Superior temporal gyrus (tissue), 1 donor: ENCODE results near the gene MEIS1.

Experiments used
- DNase-seq: peaks from one replicate; pipeline ENCODE4 v3.0.0-alpha.2; 2016; ENCODE audit errors: extremely low spot score

Gene MEIS1

GRCh38 chr2:66566726-66567399 is 131.9 kb downstream of the MEIS1 start:
- no peak for DNase-seq

DNA sequence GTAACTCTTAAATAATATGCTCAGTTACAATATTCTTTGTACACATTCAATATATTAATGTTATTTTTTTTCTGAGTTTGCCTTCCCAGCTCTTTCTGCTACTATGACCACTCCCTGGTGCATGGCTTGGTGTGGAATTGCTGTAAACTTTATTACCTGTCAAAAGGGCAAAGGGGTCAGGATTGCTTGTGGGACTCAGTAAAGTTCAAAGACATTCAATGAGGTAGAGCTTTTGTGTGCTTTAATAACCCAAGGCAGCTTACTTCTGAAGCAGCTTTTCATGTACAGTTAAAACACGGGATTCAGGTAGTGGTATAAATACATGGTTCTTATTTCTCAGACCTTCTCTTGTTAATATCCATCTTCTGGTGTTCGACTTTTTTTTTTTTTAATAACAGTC is 132.8 kb downstream of the MEIS1 start:
- no peak for DNase-seq

DNA sequence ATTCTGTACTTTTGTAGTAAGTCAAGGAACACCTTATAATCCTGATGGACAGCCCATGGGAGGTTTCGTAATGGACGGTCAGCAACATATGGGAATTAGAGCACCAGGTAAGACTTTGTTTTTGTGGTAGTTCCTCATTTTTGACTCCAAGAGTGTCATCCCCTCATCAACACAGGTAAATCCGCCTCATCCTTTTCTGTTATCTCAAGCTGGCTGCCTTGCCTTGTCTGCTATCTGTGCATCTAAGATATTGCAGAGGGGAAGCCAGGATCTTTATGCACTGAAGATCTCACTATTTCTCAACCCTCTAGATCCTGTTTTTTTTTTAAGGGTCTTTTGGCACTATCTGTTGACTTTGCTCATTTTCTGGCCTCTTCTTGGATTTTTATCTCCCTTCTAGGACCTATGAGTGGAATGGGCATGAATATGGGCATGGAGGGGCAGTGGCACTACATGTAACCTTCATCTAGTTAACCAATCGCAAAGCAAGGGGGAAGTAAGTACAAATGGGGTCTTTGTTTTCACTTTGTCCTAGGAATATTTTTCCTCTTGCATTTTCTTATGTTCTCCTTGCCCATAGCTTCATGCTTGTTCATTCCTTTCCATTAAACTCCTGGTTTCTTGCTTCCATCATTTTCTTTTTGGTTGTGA is 133.8 kb downstream of the MEIS1 start:
- DNase-seq: no peak

DNA sequence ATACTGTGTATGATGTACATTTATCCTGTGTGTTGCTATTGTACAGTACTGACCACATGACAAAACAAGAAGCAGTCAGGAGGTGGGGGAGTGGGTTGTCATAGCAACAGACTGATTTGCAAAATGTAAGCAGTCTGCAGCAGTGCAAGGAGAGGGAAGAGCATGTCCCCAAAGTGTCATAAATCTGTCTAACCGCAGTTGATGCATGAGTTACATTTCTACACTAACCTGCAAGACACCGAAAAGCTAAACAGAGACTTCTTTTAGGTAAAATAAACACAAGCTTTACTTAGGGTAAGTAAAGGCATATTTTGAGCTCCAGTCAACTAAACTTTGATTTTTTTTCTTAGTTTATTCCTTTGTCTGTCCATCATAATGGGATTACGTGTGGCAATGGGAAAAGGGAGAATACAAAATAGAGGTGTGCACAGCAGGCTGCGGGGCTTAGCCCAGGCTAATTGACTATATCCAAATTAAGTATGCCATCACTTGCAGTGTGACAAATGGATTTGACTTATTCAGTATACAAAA is 134.5 kb downstream of the MEIS1 start:
- DNase-seq: no peak

DNA sequence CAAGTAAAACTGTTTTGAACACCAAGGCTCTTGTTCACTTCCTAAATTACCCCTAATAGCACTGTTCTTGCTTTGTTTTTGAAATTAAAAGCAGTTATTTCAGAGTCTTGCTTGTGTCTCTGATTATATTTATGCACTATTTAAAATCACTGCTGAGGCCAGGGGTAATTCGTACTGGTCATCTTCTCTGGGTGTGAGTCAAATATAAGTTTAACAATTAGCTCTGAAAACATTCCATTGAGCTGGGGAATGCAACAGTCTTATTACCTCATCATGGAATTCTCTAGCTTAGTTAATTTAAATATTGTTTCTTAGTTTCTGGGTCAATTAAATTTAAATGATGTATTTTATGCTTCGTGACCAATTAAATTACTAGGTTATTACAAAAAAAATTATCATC is 135.0 kb downstream of the MEIS1 start:
- DNase-seq: no peak

- no peak for DNase-seq
Measured at GRCh38 chr2:66570471-66570870, 135.5 kb downstream of the MEIS1 start.

DNA sequence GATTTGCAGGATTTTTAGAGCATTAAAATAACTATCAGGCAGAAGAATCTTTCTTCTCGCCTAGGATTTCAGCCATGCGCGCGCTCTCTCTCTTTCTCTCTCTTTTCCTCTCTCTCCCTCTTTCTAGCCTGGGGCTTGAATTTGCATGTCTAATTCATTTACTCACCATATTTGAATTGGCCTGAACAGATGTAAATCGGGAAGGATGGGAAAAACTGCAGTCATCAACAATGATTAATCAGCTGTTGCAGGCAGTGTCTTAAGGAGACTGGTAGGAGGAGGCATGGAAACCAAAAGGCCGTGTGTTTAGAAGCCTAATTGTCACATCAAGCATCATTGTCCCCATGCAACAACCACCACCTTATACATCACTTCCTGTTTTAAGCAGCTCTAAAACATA is 137.0 kb downstream of the MEIS1 start:
- DNase-seq: no peak

DNA sequence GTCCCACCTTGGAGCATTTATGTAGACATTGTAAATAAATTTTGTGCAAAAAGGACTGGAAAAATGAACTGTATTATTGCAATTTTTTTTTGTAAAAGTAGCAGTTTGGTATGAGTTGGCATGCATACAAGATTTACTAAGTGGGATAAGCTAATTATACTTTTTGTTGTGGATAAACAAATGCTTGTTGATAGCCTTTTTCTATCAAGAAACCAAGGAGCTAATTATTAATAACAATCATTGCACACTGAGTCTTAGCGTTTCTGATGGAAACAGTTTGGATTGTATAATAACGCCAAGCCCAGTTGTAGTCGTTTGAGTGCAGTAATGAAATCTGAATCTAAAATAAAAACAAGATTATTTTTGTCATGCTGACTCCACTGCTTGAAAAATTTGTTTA is 137.5 kb downstream of the MEIS1 start:
- DNase-seq: no peak

DNA sequence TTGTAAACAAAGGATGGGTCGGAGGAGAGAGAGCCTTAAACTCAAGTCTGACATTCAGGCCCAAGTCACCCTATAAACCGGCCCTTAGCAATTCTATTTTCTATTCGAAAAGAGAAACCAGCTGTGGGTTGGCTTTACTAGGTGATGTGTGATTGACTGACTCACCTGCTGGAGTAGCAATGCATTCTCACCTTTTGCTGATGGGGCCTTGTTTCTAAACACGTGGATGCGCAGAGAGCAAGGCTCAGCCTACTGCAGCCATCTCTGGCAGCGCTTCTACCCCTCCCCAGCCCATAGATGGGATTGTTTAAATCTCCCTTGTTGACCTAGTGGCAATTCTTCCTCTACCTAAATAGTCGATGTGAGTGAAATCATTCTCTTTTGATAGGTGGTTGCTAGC is 138.5 kb downstream of the MEIS1 start:
- no peak for DNase-seq

GRCh38 chr2:66573821-66574233 is 138.9 kb downstream of the MEIS1 start:
- no peak for DNase-seq

DNA sequence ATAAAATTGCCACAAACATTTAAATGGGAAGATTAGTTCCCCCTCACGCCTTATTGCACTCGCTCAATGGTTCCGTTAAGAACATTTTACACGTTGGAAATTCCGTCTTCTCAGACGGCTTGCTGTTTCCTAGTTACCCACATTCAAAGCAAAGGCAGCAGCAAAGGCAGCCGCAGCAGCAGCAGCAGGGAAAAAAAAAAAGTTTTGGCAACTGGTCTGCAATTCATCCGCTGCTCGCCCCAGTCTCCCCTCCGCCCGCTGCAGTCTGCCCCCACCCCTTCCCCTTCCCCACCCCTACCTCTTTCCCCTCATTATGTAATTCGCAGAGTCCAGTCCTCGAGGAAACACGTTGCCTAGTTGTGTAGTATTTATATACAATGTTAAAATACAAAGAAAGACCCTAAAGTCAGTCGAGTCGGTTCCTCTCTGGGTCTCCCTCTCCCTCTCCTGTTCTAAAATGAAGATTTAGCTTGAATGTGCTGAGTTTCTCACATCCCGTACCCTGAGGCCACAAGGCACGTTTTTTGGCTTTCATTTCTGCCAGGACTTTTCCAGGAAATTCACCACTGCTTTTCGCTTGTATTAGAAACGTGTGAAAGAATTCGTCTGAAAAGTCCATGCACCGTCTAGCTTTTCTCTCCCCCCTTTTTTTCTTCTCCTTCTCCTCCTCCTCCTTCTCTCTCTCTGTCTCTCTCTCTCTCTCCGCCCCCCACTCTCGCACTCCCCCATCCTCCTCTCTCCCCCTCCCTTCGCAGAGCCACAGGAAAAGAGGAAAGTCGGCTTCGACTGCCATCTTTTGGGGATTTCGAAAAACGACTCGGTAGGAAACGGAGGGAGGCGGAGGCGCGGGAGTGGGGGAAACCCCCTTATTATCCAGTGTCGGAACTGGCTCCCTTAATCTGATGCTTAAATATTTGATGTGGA is 140.0 kb downstream of the MEIS1 start:
- DNase-seq: peak; percentile 87

- DNase-seq: no peak
Measured at GRCh38 chr2:66575625-66576310, 140.8 kb downstream of the MEIS1 start.

GRCh38 chr2:66576311-66576560 is 141.3 kb downstream of the MEIS1 start:
- no peak for DNase-seq

DNA sequence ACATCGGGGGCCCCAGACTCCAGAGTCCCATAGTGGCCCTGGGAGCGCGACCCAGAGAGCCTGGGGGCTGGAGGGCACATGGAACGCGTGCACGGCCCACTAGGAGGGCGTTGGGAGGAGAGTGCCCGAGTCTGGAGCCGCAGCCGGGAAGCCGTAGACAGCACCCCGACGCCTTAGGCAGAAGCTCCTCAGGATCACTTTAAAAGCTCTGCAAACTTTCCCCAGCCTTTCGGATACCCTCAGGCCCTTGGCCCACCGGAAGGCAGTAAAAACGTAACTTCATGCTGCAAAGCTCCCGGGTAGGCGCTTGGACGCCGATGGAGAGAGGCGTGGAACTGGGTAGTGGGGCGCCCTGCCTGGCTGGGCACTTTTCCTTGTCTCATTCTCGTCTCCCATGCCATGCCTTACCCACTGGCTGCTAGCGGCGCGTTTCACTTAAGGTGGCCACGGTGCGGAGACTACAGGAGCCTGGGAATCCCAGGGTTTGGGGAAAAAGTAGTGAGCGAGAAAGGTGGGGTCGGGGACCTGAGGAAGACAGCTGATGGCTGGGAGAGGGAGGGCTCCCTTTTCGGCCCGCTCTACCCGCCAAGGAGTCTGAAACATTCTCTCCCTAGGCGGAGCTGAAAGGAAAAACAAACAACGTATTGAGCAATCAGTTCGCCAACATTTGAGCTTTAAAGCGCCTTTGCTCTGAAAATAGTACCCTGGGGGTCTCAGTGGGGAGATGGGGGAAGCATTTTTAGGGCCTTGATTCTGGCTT is 141.8 kb downstream of the MEIS1 start:
- DNase-seq: no peak

GRCh38 chr2:66577321-66578053 is 142.6 kb downstream of the MEIS1 start:
- DNase-seq: no peak

- no peak for DNase-seq
Measured at GRCh38 chr2:66578054-66578686, 143.2 kb downstream of the MEIS1 start.

DNA sequence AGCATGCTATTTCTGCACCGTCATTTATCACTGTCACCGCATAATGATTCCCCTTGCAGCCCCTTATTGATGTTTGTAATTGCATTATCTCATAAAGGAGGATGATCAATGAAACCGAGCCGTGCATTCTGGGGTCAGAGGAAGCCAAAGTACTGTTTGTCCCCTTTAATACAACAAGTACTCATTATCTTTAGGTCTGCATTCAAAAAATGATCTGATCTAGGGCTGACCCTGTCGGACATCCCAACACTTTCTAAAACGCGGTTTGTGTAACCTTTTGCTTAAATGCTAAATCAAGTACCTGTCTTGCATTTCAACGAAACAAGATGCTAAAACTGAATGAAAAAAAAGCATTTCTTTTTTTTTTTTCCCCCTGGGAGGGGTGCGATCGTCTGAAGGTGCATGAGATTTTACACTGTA is 143.8 kb downstream of the MEIS1 start:
- no peak for DNase-seq

- DNase-seq: no peak
Measured at GRCh38 chr2:66579186-66580126, 144.5 kb downstream of the MEIS1 start.
